ENCODE data around the gene SLC36A4.

DNA sequence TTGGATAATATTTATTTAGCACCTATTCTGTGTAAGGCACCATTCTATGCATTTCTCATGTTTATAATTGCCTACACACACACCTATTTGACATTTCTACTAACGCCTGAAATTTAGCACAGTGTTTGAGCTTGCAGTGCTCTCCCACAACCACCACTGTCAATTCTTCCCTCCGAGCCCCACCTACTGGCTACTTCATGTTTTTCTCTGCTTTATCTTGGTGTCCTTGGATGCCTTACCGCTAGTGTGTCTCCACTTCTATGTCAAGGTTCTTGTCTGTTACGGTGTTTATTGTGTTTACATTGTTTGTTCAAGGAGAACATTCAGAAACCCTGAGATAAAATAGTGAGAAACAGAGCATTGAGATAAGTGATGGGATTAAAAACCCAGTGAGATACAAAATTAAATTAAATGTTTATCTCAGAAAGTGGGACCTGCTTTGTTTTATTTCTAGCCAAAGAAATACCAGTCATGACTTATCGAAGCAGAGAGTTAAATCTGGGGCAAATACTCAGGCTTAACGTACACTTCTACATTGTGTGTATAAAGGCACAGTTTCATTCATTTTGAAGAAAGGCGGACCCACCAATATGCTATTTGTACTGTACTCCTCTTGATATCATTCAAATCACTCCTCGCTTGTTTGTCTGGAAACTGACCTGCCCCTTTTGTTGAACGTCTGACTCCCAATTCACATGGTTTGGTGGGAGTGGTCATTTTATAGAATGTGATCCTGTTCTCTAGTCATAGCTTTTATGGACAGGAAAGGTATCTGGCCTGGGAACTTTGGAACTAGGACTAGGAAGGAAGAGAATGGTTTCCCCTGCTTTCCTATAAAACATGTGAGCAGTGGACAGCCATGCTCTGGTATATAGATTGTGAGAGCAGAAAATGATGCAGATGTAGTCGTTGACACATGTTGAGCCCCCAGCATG, 39.2 kb upstream of the SLC36A4 start:
- TF ChIP-seq, protein P1, sequence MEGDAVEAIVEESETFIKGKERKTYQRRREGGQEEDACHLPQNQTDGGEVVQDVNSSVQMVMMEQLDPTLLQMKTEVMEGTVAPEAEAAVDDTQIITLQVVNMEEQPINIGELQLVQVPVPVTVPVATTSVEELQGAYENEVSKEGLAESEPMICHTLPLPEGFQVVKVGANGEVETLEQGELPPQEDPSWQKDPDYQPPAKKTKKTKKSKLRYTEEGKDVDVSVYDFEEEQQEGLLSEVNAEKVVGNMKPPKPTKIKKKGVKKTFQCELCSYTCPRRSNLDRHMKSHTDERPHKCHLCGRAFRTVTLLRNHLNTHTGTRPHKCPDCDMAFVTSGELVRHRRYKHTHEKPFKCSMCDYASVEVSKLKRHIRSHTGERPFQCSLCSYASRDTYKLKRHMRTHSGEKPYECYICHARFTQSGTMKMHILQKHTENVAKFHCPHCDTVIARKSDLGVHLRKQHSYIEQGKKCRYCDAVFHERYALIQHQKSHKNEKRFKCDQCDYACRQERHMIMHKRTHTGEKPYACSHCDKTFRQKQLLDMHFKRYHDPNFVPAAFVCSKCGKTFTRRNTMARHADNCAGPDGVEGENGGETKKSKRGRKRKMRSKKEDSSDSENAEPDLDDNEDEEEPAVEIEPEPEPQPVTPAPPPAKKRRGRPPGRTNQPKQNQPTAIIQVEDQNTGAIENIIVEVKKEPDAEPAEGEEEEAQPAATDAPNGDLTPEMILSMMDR (conservative IDR thresholded peaks at IDR 0.05 in 1 of 2, IDR thresholded peaks at IDR 0.05 in 1 of 2; ENCODE audit: low read depth in 1 of 2, low read length in 2 of 2), result peak; percentile 62 to 71
- TF ChIP-seq EZH2 (IDR thresholded peaks at IDR 0.05; ENCODE audit: low read length, missing control alignments), result no peak

Data from fibroblast of lung (primary cell).